GM21381 (cell line): ENCODE data around the gene TFPI.

Experiments used
- ATAC-seq: cut with Tn5 transposase; IDR thresholded peaks from one replicate; pipeline ENCODE4 v1.9.1; 2021; ENCODE audit warnings: mild to moderate bottlenecking, moderate library complexity; ENCODE audit not compliant: unreplicated experiment

Gene TFPI

DNA sequence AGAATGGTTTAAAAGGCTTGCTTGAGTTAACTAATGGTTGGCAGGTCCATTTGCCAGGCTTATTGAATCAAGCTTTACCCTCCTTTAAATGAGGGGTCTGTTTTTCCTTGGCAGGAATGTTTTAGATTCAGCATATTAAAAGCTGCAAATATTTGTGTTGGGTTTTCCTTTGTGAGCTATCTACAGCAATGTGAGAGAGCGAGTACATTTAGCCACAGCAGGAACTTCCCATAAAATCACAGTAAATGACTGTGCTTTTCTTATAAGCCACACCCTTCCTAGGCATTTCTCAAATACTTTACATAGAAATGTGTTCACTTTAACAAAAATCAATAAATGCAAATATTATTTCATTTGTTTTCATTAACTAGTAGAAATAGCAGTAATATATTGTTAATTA lies 130.1 kb downstream of the TFPI start:
- no peak for ATAC-seq

DNA sequence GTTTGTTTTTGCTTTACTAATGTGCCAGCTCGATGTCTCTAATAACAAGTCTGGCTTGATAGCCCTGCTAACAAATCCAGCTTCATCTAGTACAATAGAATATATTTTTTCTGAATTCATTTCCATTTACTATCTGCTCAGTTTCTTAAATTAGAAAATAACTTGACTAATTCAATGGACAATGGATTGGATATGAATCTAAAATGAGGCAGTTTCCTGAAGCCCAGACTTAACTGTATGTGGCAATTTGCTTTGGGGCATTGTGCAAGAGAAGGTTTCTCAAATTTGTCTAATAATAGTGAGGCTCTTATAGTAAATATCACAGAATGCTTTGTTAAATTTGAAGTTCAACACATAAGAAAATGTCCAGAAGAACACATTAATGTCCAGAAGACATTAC lies 132.0 kb downstream of the TFPI start:
- ATAC-seq, result no peak

DNA sequence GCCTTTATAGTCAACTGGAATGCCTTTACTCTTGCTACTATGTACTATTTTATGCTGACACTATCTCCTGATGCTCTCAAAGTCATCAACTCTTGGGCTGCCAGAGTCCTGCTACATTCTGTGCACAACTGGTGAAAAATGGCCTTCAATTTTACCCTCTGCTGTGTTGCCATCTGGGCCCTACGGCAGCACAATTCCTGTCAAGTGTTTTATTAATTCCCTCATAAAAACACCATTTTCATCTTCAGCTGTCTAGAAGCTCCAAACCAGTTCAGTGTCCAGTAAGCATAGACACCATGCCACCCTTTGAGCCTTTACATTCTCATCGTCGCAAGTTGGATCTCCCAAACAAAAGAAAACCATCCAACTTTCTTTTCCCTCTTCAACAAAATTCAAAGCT lies 132.7 kb downstream of the TFPI start:
- no peak for ATAC-seq

DNA sequence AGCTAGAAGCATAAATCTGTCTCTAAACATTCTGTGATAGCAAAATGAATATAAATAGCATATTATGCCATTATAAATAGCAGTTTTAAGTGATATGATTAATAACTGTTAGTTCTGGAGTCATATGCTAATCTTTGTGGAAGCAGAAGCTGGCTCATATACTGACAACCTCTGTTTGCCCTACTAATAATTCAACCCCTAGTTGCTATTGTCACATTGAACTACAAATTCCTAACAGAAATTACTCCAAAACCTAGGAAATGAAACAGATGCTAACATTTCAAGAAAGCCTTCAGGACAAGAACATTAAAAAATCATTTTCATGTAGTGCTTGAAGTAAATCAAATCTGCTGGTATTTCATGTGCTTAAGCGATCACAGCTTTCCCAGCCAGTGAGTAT lies 134.4 kb downstream of the TFPI start:
- ATAC-seq, result no peak

DNA sequence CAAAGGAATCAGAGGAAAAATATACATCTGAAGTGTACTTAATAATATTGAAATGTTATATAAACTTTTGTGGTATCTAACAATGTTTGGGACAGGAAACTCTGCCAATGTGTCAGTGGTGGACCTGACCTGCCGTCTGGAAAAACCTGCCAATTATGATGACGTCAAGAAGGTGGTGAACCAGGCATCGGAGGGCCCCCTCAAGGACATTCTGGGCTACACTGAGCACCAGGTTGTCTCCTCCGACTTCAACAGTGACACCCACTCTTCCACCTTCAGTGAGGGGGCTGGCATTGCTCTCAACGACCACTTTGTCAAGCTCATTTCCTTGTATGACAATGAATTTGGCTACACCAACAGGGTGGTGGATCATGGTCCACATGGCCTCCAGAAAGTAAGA lies 138.8 kb downstream of the TFPI start:
- no peak for ATAC-seq
